ENCODE data around the gene REXO4.

The REXO4 gene

GRCh38 chr9:133425049-133425632 lies 7.3 kb upstream of the REXO4 start:
- Histone ChIP-seq H3K27me3 (peaks cover 0 to 56% of the 10 kb centered on the region in 2 donors), H3K4me3 (no peak overlapping the region), H3K27ac (no peak overlapping the region), H3K9me3 (no peaks in the 10 kb centered on the region), H3K4me1 (peaks cover 0 to 18% (median 13%) of the 10 kb centered on the region in 4 donors), H3K36me3 (no peaks in the 10 kb centered on the region)
- intact Hi-C loops (cut with DNase I; ENCODE audit: low total_unique reads) = no loop called here
- DNase-seq = no peak
- no peak for TF ChIP-seq CTCF (IDR thresholded peaks at IDR 0.05)

- no peak for TF ChIP-seq CTCF (IDR thresholded peaks at IDR 0.05)
- DNase-seq = no peak
- H3K36me3 ChIP-seq = no peaks in the 10 kb centered on the region
- no peak overlapping the region for H3K4me3 ChIP-seq
- no peak overlapping the region for H3K27ac ChIP-seq
- H3K4me1 ChIP-seq = peaks cover 0 to 12% (median 10%) of the 10 kb centered on the region in 4 donors
- peaks cover 0 to 47% of the 10 kb centered on the region in 2 donors for H3K27me3 ChIP-seq
- intact Hi-C loops (cut with DNase I; ENCODE audit: low total_unique reads) = no loop called here
- no peaks in the 10 kb centered on the region for H3K9me3 ChIP-seq
Measured at GRCh38 chr9:133424187-133424586, 6.4 kb upstream of the REXO4 start.

- TF ChIP-seq CTCF (IDR thresholded peaks at IDR 0.05) = no peak
- H3K4me3 ChIP-seq = no peak overlapping the region
- intact Hi-C loops (cut with DNase I; ENCODE audit: low total_unique reads) = no loop called here
- H3K27me3 ChIP-seq = peaks cover 0 to 37% of the 10 kb centered on the region in 2 donors
- no peak for DNase-seq
- H3K9me3 ChIP-seq = no peaks in the 10 kb centered on the region
- H3K36me3 ChIP-seq = no peaks in the 10 kb centered on the region
- H3K4me1 ChIP-seq = peaks cover 0 to 7% (median 6%) of the 10 kb centered on the region in 4 donors
- no peak overlapping the region for H3K27ac ChIP-seq
Measured at GRCh38 chr9:133423216-133423615, 5.4 kb upstream of the REXO4 start.

- no peak for DNase-seq
- intact Hi-C loops (cut with DNase I; ENCODE audit: low total_unique reads) = no loop called here
Measured at GRCh38 chr9:133421615-133422542, 4.1 kb upstream of the REXO4 start, which contains the start of gene ADAMTS13. ADAMTS13 (plus strand) TSS chr9:133422367; CDS start chr9:133422444, 77 bp downstream.

GRCh38 chr9:133420392-133420827 lies 2.6 kb upstream of the REXO4 start:
- H3K4me3 ChIP-seq = no peak overlapping the region
- TF ChIP-seq CTCF (IDR thresholded peaks at IDR 0.05) = no peak
- H3K27ac ChIP-seq = no peak overlapping the region
- peaks cover 0 to 1% (median 1%) of the 10 kb centered on the region in 3 donors for H3K36me3 ChIP-seq
- H3K9me3 ChIP-seq = no peaks in the 10 kb centered on the region
- H3K4me1 ChIP-seq = peaks cover 0 to 25% (median 21%) of the 10 kb centered on the region in 4 donors
- intact Hi-C loops (cut with DNase I; ENCODE audit: low total_unique reads) = no loop called here
- no peak for DNase-seq
- peaks cover 0 to 14% of the 10 kb centered on the region in 2 donors for H3K27me3 ChIP-seq

More at GRCh38 chr9:133421615-133422542, 4.1 kb upstream of the REXO4 start, which contains the start of gene ADAMTS13:
- H3K4me1 ChIP-seq = peaks cover 0 to 12% (median 9%) of the 10 kb centered on the region in 4 donors
- H3K9me3 ChIP-seq = no peaks in the 10 kb centered on the region
- H3K4me3 ChIP-seq = no peak within 1 kb of the TSS
- peaks cover 0 to 24% of the 10 kb centered on the region in 2 donors for H3K27me3 ChIP-seq
- H3K36me3 ChIP-seq = no peaks in the 10 kb centered on the region
- no peak for TF ChIP-seq CTCF (IDR thresholded peaks at IDR 0.05)
- no peak within 1 kb of the TSS for H3K27ac ChIP-seq

Data from tibial artery (tissue), 4 donors.